Large intestine (tissue), 3 donors: ENCODE measurements around the gene TMEM175. TPM values are rescaled to one million over a fixed set of nuclear protein-coding genes. Genes with fewer than 3 reads are reported as not detected.

Experiments used
- DNase-seq, 2 donors: peaks; one replicate each; pipeline versions ENCODE4 v3.0.0 to v3.0.0-alpha.2; 2013
- H3K27ac ChIP-seq: one replicate; pipeline ENCODE4 v1.5.1; 2013; ENCODE audit warnings: low read length
- H3K27me3 ChIP-seq: 2 replicates; pipeline ENCODE4 v1.6.1; 2013; ENCODE audit warnings: low read length; ENCODE audit not compliant: control insufficient read depth, insufficient read depth
- H3K36me3 ChIP-seq: 2 replicates; pipeline ENCODE4 v1.6.1; 2013; ENCODE audit warnings: low read length; ENCODE audit not compliant: control insufficient read depth, insufficient read depth
- H3K4me1 ChIP-seq: one replicate; pipeline ENCODE4 v1.6.1; 2013; ENCODE audit warnings: low read length; ENCODE audit not compliant: control insufficient read depth, insufficient read depth
- H3K4me3 ChIP-seq: one replicate; pipeline ENCODE4 v1.5.1; 2013; ENCODE audit warnings: low read length
- H3K9me3 ChIP-seq: one replicate; pipeline ENCODE4 v1.6.1; 2013; ENCODE audit warnings: mild to moderate bottlenecking, low read depth, low read length, moderate library complexity; ENCODE audit not compliant: control insufficient read depth
- WGBS: methylation state at CpG from one replicate; pipeline ENCODE4 v1.1.5; 2013; ENCODE audit warnings: low lambda C conversion rate; ENCODE audit not compliant: insufficient coverage; 5-methylcytosine and 5-hydroxymethylcytosine counted together
- polyA plus RNA-seq: library from polyadenylated mRNA; unstranded; fragments of 120-200 nt; gene quantifications from one replicate; pipeline ENCODE4 v1.2.1, GENCODE V29; 2013

TMEM175 gene
- polyA plus RNA-seq, 1 donor = 28.4 TPM

DNA sequence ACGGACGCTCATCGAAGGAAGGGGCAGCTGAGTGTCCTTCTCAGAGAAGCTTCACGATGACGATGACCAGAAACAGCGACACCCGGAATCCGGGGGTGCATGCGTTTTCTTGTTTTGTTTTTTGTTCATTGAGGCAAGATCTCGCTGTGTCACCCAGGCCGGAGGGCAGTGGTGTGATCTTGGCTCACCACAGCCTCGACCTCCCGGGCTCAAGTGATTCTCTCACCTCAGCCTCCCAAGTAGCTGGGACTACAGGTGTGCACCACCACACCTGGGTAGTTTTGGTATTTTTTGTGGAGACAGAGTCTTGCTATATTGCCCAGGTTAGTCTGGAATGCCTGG is 21.3 kb downstream of the TMEM175 start:
- peaks cover 6% of the 10 kb centered on the region for H3K9me3 ChIP-seq

DNA sequence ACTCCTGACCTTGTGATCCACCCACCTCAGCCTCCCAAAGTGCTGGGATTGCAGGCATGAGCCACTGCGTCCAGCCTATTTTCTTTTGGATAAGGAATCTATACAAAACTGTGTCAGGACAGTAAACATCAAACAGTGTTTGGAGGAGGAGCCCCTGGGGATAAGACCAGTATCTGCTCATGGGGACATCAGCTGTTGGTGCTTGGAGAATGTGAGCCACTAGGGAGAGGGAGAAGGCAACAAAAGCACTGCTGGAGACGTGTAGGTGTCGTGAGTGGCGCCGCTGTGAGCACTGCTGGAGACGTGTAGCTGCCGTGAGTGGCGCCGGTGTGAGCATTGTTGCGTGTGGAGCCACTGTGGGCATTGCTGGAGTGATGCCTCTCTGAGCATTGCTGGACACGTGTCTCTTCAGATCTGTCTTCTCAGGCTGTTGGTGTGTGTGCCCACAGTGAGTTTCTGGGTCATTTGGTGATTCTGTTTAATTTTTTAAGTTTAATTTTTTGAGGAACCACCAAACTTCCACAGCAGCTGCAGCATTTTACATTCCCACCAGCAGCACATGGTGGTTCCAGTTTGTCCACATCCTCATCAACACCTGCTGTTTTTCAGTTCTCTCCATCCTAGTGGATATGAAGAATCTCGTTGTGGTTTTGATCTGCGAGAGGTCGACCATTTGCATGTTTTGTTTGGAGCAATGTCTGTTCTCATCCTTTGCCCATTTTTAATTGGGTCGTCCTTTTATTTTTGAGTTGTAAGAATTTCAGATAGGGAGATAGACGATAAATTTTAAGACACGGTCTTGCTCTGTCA is 22.2 kb downstream of the TMEM175 start:
- no peak for DNase-seq
- Histone ChIP-seq H3K9me3 (peaks cover 6% of the 10 kb centered on the region), H3K27me3 (no peaks in the 10 kb centered on the region), H3K4me1 (no peaks in the 10 kb centered on the region), H3K4me3 (no peak overlapping the region), H3K27ac (no peak overlapping the region), H3K36me3 (peaks cover 21% of the 10 kb centered on the region)
- WGBS = 100% methylated on average over 1 of the region's 17 CpGs

More for the DNA sequence above, 21.3 kb downstream of the TMEM175 start:
- peaks cover 15% of the 10 kb centered on the region for H3K36me3 ChIP-seq
- WGBS = no CpG with 5 or more reads among the region's 13 CpGs
- no peak overlapping the region for H3K27ac ChIP-seq
- no peaks in the 10 kb centered on the region for H3K27me3 ChIP-seq
- H3K4me1 ChIP-seq = no peaks in the 10 kb centered on the region
- no peak for DNase-seq
- no peak overlapping the region for H3K4me3 ChIP-seq

DNA sequence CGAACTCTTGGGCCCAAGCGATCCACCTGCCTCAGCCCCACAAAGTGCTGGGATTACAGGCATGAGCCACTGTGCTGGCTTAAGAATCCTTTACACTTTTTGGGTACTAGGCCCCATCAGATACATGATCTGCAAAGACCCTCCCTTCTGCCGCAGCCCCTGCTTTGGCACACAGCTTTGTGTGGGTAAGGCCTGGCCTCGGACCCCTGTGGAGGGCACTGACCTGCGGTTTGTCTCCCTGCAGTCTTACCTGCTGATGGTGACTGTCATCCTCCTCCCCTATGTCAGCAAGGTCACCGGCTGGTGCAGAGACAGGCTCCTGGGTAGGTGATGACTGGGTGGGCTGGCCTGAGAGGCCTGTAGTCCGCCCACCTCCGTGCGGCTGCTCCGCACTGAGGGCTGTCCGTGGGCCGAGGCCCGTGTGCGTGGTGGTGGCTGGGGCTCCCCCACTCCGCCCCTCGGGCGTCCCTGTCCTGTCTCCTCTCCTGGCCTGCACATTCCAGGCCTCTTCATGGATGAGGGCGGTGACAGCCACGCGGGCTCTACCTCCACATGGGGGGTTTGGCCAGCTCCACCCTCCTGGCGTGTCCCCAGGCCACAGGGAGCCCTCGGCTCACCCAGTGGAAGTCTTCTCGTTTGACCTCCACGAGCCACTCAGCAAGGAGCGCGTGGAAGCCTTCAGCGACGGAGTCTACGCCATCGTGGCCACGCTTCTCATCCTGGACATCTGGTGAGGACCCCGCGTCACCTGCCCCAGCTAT is 23.1 kb downstream of the TMEM175 start:
- Histone ChIP-seq H3K27ac (no peak overlapping the region), H3K27me3 (no peaks in the 10 kb centered on the region), H3K4me3 (no peak overlapping the region), H3K4me1 (no peaks in the 10 kb centered on the region), H3K36me3 (peaks cover 25% of the 10 kb centered on the region), H3K9me3 (peaks cover 6% of the 10 kb centered on the region)
- DNase-seq = no peak
- WGBS = no CpG with 5 or more reads among the region's 33 CpGs

DNA sequence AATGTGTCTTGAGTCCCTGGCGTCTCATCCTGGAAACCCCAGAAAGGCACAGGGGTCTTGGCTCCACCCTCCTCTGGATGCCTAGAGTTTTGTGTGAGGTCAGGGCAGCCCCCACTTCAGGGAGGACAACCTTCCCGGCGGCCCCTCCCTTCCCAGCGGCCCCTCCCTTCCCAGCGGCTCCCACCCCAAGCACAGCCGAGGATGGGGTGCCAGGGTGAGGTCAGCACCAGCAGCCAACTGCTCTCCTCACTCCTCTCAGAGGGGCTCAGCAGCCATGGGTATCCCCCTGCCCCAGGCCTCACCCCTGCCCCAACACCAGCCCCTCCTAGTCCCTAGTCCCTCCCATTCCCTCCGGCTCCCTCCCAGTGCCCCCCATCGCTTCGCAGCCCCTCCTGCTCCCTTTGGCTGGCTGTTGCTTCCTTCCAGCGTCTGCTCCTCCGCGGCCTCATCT is 23.7 kb downstream of the TMEM175 start:
- Histone ChIP-seq H3K4me3 (no peak overlapping the region), H3K27ac (no peak overlapping the region), H3K27me3 (no peaks in the 10 kb centered on the region), H3K36me3 (peaks cover 29% of the 10 kb centered on the region), H3K9me3 (peaks cover 6% of the 10 kb centered on the region), H3K4me1 (no peaks in the 10 kb centered on the region)
- DNase-seq = no peak
- WGBS = 97% methylated on average over 5 of the region's 12 CpGs

DNA sequence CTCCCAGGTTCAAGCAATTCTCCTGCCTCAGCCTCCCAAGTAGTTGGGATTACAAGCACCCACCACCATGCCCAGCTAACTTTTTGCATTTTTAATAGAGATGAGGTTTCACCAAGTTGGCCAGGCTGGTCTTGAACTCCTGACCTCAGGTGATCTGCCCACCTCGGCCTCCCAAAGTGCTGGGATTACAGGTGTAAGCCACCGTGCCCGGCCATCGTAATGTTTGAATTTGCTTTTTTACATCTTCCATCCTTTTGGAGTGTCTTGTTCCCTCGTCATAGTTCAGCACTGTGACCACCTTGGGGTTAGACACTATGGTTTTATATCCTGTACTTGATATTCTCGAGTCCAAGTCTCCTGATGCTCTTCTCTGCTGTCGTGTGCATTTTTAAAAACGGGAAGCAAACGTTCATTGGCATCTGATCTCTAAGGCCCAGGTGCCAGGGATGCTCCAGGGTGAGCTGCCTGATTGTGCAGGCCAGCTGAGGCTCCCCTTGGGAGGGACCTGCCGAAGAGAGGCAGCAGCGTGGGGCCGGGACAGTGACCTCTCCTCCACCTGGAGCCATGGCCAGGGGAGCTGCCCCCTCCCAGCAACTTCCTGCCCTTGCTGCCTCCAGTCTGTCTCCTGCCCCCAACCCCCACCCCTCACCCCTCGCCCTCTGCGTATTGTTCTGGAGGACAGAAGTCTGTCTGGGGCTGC is 24.4 kb downstream of the TMEM175 start:
- Histone ChIP-seq H3K36me3 (peaks cover 30% of the 10 kb centered on the region), H3K27me3 (no peaks in the 10 kb centered on the region), H3K9me3 (peaks cover 6% of the 10 kb centered on the region), H3K4me1 (no peaks in the 10 kb centered on the region), H3K4me3 (no peak overlapping the region), H3K27ac (no peak overlapping the region)
- no peak for DNase-seq
- 95% methylated on average over 5 of the region's 14 CpGs for WGBS

DNA sequence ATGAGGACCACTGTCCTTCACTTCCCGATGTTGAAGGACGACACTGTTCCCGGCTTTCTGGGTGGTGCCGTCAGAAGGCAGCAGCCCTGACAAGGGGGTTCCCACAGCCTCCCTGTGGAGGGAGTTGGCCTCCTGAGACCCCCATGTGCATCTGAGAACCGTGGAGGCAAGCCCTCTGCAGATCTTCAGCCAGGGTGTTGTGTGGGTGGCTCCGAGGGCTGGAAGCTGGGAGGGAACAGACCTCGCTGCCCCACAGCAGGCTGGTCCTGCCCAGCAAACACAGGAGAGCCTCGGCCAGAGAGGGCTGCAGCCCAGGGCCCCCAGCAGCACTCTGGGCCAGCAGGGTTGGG is 24.9 kb downstream of the TMEM175 start:
- Histone ChIP-seq H3K27ac (no peak overlapping the region), H3K4me1 (no peaks in the 10 kb centered on the region), H3K36me3 (peaks cover 36% of the 10 kb centered on the region), H3K4me3 (no peak overlapping the region), H3K9me3 (peaks cover 6% of the 10 kb centered on the region), H3K27me3 (no peaks in the 10 kb centered on the region)
- no peak for DNase-seq
- WGBS = no CpG with 5 or more reads among the region's 8 CpGs

DNA sequence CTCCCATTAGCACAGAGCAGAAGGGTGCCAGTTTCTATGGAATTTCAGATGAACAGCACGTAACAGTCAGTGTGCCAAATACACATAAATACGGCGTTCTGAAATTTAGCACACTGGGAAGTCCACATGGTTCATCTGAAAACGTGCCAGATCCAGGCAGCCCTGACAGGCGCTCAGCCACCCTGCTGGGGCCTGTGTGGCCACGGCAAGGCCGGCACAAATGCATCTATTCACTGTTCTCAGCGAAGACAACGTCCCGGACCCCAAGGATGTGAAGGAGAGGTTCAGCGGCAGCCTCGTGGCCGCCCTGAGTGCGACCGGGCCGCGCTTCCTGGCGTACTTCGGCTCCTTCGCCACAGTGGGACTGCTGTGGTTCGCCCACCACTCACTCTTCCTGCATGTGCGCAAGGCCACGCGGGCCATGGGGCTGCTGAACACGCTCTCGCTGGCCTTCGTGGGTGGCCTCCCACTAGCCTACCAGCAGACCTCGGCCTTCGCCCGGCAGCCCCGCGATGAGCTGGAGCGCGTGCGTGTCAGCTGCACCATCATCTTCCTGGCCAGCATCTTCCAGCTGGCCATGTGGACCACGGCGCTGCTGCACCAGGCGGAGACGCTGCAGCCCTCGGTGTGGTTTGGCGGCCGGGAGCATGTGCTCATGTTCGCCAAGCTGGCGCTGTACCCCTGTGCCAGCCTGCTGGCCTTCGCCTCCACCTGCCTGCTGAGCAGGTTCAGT is 25.5 kb downstream of the TMEM175 start:
- Histone ChIP-seq H3K9me3 (peaks cover 6% of the 10 kb centered on the region), H3K4me3 (no peak overlapping the region), H3K27ac (no peak overlapping the region), H3K4me1 (no peaks in the 10 kb centered on the region), H3K36me3 (peaks cover 41% of the 10 kb centered on the region), H3K27me3 (no peaks in the 10 kb centered on the region)
- no CpG with 5 or more reads among the region's 45 CpGs for WGBS
- no peak for DNase-seq

DNA sequence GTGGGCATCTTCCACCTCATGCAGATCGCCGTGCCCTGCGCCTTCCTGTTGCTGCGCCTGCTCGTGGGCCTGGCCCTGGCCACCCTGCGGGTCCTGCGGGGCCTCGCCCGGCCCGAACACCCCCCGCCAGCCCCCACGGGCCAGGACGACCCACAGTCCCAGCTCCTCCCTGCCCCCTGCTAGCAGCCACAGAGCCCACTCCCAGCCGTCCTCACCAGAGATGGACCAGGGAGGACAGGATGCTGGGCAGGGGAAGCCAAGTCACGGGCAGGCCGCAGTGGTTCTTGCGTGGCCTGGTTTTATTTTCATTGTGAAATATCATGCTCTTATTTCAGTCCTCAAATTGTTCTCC is 26.0 kb downstream of the TMEM175 start:
- WGBS = no CpG with 5 or more reads among the region's 17 CpGs
- H3K4me1 ChIP-seq = no peaks in the 10 kb centered on the region

DNA sequence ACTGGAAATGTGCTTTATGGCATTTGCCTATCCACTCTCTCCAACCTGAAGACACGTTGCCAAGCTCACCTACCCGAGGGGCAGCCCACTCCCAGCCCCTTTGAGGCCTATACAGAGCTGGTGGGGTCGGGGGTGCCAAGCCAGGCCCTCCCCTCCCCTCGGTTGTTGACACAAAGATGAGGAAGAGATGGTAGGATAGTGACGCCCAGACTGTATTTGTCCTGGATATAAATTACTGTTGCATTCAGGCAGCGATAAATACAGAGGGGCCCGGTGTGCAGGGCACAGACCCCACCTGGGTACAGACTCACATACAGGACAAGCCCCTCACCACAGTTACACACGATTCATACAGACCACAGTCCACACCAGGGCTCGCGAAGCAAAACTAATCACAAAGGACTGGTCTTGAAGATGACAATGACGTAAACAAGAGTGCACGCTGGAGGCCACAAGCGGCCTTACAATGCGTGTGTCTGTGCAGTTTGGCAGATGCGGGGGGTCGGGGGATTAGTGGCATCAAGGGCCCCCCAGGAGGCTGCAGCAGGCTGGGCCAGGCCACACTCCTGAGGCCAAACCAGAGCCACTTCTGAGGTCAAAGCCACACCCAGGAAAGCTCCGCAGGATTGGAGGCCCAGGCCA is 26.6 kb downstream of the TMEM175 start:
- no peak overlapping the region for H3K4me3 ChIP-seq
- H3K4me1 ChIP-seq = no peaks in the 10 kb centered on the region
- H3K36me3 ChIP-seq = peaks cover 50% of the 10 kb centered on the region
- H3K9me3 ChIP-seq = peaks cover 6% of the 10 kb centered on the region
- no peak overlapping the region for H3K27ac ChIP-seq
- WGBS = no CpG with 5 or more reads among the region's 17 CpGs
- DNase-seq = no peak
- H3K27me3 ChIP-seq = no peaks in the 10 kb centered on the region

More for the DNA sequence above, 26.0 kb downstream of the TMEM175 start:
- Histone ChIP-seq H3K27me3 (no peaks in the 10 kb centered on the region), H3K4me3 (no peak overlapping the region), H3K36me3 (peaks cover 46% of the 10 kb centered on the region), H3K9me3 (peaks cover 6% of the 10 kb centered on the region), H3K27ac (no peak overlapping the region)
- DNase-seq = no peak
